ENCODE measurements around the gene PPP2R2C. TPM values are rescaled to one million over a fixed set of nuclear protein-coding genes. Genes with fewer than 3 reads are reported as not detected.

Gene PPP2R2C
- total RNA-seq, 1 experiment from 2014 or later: 26.7 TPM

DNA sequence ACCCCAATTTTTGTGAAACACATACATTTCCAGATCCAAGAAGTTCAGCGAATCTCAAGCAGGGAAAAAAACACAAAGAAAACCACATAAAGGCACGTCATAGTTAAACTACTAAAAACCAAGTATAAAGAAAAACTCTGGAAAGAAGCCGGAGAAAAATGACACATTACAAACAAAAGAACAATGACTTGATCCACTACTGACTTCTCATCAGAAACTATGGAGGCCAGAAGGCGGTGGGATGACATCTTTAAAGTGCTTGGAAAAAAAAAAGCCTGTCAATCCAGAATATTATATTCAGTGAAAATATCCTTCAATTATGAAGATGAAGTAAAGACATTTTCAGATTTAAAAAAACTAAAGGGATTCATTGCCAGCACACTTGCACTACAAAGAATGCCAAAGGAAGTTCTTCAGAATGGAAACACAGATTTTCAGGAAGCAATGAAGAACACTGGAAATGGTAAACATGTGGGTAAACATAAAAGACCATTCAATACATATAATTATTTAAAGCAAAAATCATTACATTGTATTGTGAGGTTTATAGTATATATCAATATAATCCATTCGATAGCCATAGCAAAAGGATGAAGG is 32.6 kb upstream of the PPP2R2C start:
- Histone ChIP-seq H3K4me3 (ENCODE audit: low read depth in 2 of 2, low read length in 2 of 2) (no peak overlapping the region), H3K4me1 (ENCODE audit: control insufficient read depth, insufficient read depth, low read length) (no peaks in the 10 kb centered on the region), H3K36me3 (ENCODE audit: control insufficient read depth, insufficient read depth, low read length) (no peaks in the 10 kb centered on the region), H3K27me3 (ENCODE audit: control insufficient read depth, insufficient read depth, low read length) (no peaks in the 10 kb centered on the region), H3K27ac (ENCODE audit: low read length) (no peak overlapping the region), H3K9me3 (ENCODE audit: control insufficient read depth, insufficient read depth, low read depth, low read length) (peaks cover 16% of the 10 kb centered on the region; the same call in 1 of the 2 replicates)
- DNase-seq (ENCODE audit: low read depth, low spot score) (no peak), ATAC-seq (no peak)
- BruUV-seq (replicated peaks): no TSS peak
- ChIA-PET CTCF (no interaction called here), POLR2A (no interaction called here)
- in situ Hi-C loops (cut with HindIII; ENCODE audit: low pct_unique_long_range_greater_than_20kb, low sequenced_read_pairs) (no loop called here), intact Hi-C loops (cut with micrococcal nuclease; ENCODE audit: unreplicated experiment) (no loop called here)
- TF ChIP-seq TCF7L2 (IDR thresholded peaks at IDR 0.05; ENCODE audit: low read depth, low read length) (no peak), SIN3A (IDR thresholded peaks at IDR 0.05; ENCODE audit: borderline replicate concordance, insufficient read depth, low read depth, low read length) (no peak), CTCF (IDR thresholded peaks at IDR 0.05) (no peak), REST (IDR thresholded peaks at IDR 0.05; ENCODE audit: insufficient read depth in 1 of 2, low read depth in 2 of 2, low read length in 1 of 2) (no peak), POLR2AphosphoS5 (IDR thresholded peaks at IDR 0.05; ENCODE audit: low read depth, low read length) (no peak)

DNA sequence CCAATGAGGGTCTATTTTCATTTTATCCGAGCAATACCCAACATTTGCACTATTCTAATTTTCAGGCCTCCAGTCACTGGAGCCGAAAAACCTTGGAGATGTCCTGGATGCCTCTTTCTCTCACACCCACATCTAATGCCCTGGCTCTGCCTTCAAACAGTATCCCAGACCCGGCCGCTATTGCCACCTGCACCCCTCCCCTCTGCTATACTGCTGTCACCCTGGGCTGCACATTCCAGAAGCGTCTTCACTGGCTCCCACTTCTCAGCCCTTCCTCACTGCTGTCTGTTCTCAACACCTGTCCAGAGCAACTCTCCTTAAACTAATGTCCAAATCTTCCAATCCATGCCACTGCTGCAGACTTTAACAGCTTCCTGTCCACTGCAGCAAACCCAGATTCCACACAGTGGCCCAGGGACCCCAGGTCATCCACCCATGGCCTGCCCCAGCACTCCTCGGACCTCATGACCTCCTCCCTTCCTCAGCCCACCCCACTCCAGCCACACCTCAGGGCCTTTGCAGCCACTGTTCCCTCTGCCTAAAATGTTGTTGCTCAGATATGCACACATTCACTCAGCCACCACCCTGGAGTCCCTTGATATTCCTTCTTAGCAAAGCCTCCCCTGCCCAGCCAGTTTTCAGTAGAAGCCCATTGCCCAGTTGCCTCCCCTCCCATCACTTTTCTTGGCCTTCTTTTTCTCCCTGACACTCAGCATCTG is 30.5 kb upstream of the PPP2R2C start:
- no peak overlapping the region for H3K4me3 ChIP-seq (ENCODE audit: low read depth in 2 of 2, low read length in 2 of 2)
- intact Hi-C loops (cut with micrococcal nuclease; ENCODE audit: unreplicated experiment) (no loop called here), in situ Hi-C loops (cut with HindIII; ENCODE audit: low pct_unique_long_range_greater_than_20kb, low sequenced_read_pairs) (no loop called here)
- no peak overlapping the region for H3K27ac ChIP-seq (ENCODE audit: low read length)
- ChIA-PET POLR2A (no interaction called here), CTCF (no interaction called here)
- DNase-seq (ENCODE audit: low read depth, low spot score): no peak
- H3K4me1 ChIP-seq (ENCODE audit: control insufficient read depth, insufficient read depth, low read length): no peaks in the 10 kb centered on the region
- no peak for TF ChIP-seq REST (IDR thresholded peaks at IDR 0.05; ENCODE audit: insufficient read depth in 1 of 2, low read depth in 2 of 2, low read length in 1 of 2)
- TF ChIP-seq SIN3A (IDR thresholded peaks at IDR 0.05; ENCODE audit: borderline replicate concordance, insufficient read depth, low read depth, low read length): no peak
- no peak for TF ChIP-seq POLR2AphosphoS5 (IDR thresholded peaks at IDR 0.05; ENCODE audit: low read depth, low read length)
- no peak for TF ChIP-seq TCF7L2 (IDR thresholded peaks at IDR 0.05; ENCODE audit: low read depth, low read length)
- TF ChIP-seq CTCF (IDR thresholded peaks at IDR 0.05): no peak
- H3K9me3 ChIP-seq (ENCODE audit: control insufficient read depth, insufficient read depth, low read depth, low read length): peaks cover 16% of the 10 kb centered on the region; the same call in 1 of the 2 replicates
- H3K36me3 ChIP-seq (ENCODE audit: control insufficient read depth, insufficient read depth, low read length): no peaks in the 10 kb centered on the region
- no peak for ATAC-seq
- no peaks in the 10 kb centered on the region for H3K27me3 ChIP-seq (ENCODE audit: control insufficient read depth, insufficient read depth, low read length)
- BruUV-seq (replicated peaks): no TSS peak
